ENCODE data around the gene WDR19. TPM values are rescaled to one million over a fixed set of nuclear protein-coding genes. Genes with fewer than 3 reads are reported as not detected.
"Not testable (repeated sequence)": the region's sequence is repeated elsewhere in the genome, so short reads cannot be mapped to it uniquely, and the experiment has no call there.

The WDR19 gene
- polyA plus RNA-seq, 1 of the 3 experiments (the other 2 are of a cell fraction), result 23.3 TPM

- peaks cover 71 to 74% of the 10 kb centered on the region in 2 experiments for H3K36me3 ChIP-seq (replicated peaks in 1 of 2; ENCODE audit: control insufficient read depth in 1 of 2, insufficient read depth in 2 of 2, low read length in 1 of 2)
- no peak overlapping the region for H3K4me3 ChIP-seq (ENCODE audit: low read depth in 2 of 2, low read length in 1 of 2)
- no peaks in the 10 kb centered on the region for H3K4me1 ChIP-seq (ENCODE audit: control insufficient read depth in 1 of 2, insufficient read depth in 2 of 2, low read depth in 1 of 2, low read length in 1 of 2)
- no peaks in the 10 kb centered on the region for H3F3A ChIP-seq (replicated peaks; ENCODE audit: insufficient read depth)
- no peak overlapping the region for H3K4me2 ChIP-seq
- ChIA-PET POLR2A (no interaction called here), CTCF (no interaction called here)
- H3K9me2 ChIP-seq, result no peaks in the 10 kb centered on the region
- H3K9me3 ChIP-seq, result no peaks in the 10 kb centered on the region
- no peak for DNase-seq
- H3K9ac ChIP-seq, result no peak overlapping the region
- 95% methylated on average over 2 of the region's 2 CpGs for WGBS (ENCODE audit: low lambda C conversion rate)
- TF ChIP-seq, protein P1, sequence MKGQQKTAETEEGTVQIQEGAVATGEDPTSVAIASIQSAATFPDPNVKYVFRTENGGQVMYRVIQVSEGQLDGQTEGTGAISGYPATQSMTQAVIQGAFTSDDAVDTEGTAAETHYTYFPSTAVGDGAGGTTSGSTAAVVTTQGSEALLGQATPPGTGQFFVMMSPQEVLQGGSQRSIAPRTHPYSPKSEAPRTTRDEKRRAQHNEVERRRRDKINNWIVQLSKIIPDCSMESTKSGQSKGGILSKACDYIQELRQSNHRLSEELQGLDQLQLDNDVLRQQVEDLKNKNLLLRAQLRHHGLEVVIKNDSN (IDR thresholded peaks at IDR 0.05; ENCODE audit: borderline replicate concordance, low read depth), result no peak
- TF ChIP-seq MAX (IDR thresholded peaks at IDR 0.05; ENCODE audit: low read depth) (no peak), NRF1 (IDR thresholded peaks at IDR 0.05; ENCODE audit: low read depth, low read length) (no peak), RAD21 (IDR thresholded peaks at IDR 0.05; ENCODE audit: low read length) (no peak), REST (IDR thresholded peaks at IDR 0.05; ENCODE audit: low read depth, low read length) (no peak), POLR2AphosphoS5 (IDR thresholded peaks at IDR 0.05; ENCODE audit: low read depth, low read length) (no peak), EZH2phosphoT487 (IDR thresholded peaks at IDR 0.05; ENCODE audit: borderline replicate concordance, low read depth) (no peak), TCF12 (IDR thresholded peaks at IDR 0.05) (no peak), SIN3A (IDR thresholded peaks at IDR 0.05; ENCODE audit: borderline replicate concordance, low read depth, low read length) (no peak), RFX5 (IDR thresholded peaks at IDR 0.05; ENCODE audit: low read length) (no peak), YY1 (IDR thresholded peaks at IDR 0.05; ENCODE audit: low read depth) (no peak), ELF1 (IDR thresholded peaks at IDR 0.05) (no peak), TAF1 (IDR thresholded peaks at IDR 0.05; ENCODE audit: borderline replicate concordance, low read depth, low read length) (no peak), FOXJ3 (CRISPR knock-in tag; IDR thresholded peaks at IDR 0.05) (no peak), NFIC (IDR thresholded peaks at IDR 0.05; ENCODE audit: borderline replicate concordance) (no peak), FOXM1 (IDR thresholded peaks at IDR 0.05; ENCODE audit: low read depth) (no peak), IRF3 (IDR thresholded peaks at IDR 0.05; ENCODE audit: low read depth, low read length) (no peak), TEAD4 (IDR thresholded peaks at IDR 0.05; ENCODE audit: borderline replicate concordance, insufficient read depth) (no peak)
- H3K27ac ChIP-seq (ENCODE audit: low read depth in 2 of 2, low read length in 1 of 2), result no peak overlapping the region
- no peaks in the 10 kb centered on the region for H3K27me3 ChIP-seq (ENCODE audit: insufficient read depth)
- no peak overlapping the region for H2AFZ ChIP-seq (ENCODE audit: low read depth)
- no peaks in the 10 kb centered on the region for H3K79me2 ChIP-seq (ENCODE audit: insufficient read depth)
- H4K20me1 ChIP-seq (ENCODE audit: insufficient read depth), result no peaks in the 10 kb centered on the region
Observed at GRCh38 chr4:39291686-39292085, 109.4 kb downstream of the WDR19 start.

GRCh38 chr4:39292433-39292832 lies 110.1 kb downstream of the WDR19 start:
- H2AFZ ChIP-seq (ENCODE audit: low read depth); H3K27ac ChIP-seq (ENCODE audit: low read depth in 2 of 2, low read length in 1 of 2); H3K27me3 ChIP-seq (ENCODE audit: insufficient read depth); H3K4me3 ChIP-seq (ENCODE audit: low read depth in 2 of 2, low read length in 1 of 2); H3K9me2 ChIP-seq; H4K20me1 ChIP-seq (ENCODE audit: insufficient read depth); H3K4me1 ChIP-seq (ENCODE audit: control insufficient read depth in 1 of 2, insufficient read depth in 2 of 2, low read depth in 1 of 2, low read length in 1 of 2); H3K9ac ChIP-seq; H3F3A ChIP-seq (replicated peaks; ENCODE audit: insufficient read depth); H3K79me2 ChIP-seq (ENCODE audit: insufficient read depth); POLR2A ChIA-PET; H3K9me3 ChIP-seq; CTCF ChIA-PET; DNase-seq; H3K4me2 ChIP-seq: not testable (repeated sequence)
- WGBS (ENCODE audit: low lambda C conversion rate), result 94% methylated on average over 5 of the region's 5 CpGs
- H3K36me3 ChIP-seq (replicated peaks in 1 of 2; ENCODE audit: control insufficient read depth in 1 of 2, insufficient read depth in 2 of 2, low read length in 1 of 2), result peaks cover 64 to 67% of the 10 kb centered on the region in 2 experiments
